T-helper 1 cell (primary cell): Measurements from ENCODE around the gene MCU.
"Not testable (repeated sequence)": the region's sequence is repeated elsewhere in the genome, so short reads cannot be mapped to it uniquely, and the experiment has no call there.

Experiments used
- DNase-seq, 5 donors: peaks; one replicate each; pipeline ENCODE4 v3.0.0-alpha.2; 2012 to 2020

The MCU gene

DNA sequence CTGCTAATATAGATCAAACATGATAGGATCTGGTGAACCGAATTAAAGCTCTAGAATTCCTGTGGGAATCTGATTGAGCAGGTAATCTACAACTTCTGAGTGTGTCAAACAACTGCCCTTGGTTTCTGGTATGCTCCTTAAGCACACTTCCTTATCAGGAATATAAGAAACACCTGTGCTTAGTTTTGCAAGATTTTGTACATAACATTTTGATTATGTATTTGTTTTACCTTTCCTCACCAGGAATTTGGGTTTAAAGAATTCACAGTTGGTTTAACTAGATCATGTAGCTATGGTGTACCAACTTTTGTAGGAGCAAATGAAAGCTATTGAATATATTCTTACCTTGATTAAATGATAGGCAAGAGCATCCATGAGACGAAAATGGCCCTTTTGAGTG, 40.6 kb downstream of the MCU start:
- DNase-seq: no peak

DNA sequence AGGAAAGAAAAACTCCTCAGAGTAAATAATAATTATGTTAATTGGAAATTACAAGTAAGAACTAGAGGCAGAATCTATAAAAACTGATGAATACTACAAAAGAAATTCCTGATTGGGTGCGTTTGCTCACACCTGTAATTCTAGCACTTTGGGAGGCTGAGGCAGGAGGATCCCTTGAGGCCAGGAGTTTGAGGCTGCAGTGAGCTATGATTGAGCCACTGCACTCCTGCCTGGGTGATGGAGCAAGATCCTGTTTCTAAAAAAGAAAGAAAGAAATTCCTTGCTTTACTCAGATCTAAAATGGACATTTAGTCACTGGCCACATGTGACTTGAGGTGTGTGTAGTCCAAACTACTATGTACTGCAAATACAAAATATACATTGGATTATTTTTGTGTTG, 42.0 kb downstream of the MCU start:
- no peak for DNase-seq

DNA sequence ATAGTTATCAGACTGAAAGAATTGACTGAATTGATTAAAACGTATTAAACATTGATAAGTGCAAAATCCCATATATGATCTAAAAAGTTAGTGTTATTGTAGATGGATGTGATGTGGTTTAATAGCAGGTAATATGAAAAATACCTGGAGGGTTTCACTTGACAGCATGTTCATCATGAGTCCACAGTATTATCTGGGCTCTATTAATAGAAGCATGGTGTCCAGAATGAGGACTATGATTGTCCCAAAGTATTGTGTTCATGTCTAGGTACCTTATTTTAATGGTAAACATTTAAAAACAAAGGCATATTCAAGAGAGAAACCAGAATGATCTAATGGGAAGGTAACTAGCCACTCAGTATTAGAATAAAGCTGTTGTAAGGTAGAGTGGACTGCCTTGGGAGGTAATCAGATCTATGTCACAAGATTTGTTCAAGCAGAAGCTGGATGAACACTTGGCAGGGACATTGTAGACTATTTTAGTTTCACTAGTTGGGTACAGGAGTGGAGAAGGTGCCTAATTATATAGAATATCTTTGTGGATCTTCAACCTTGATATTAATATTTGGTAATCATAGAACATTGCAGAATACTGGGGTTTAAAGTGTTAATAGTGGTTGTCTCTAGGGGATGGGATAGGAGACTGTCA, 43.5 kb downstream of the MCU start:
- DNase-seq: no peak

DNA sequence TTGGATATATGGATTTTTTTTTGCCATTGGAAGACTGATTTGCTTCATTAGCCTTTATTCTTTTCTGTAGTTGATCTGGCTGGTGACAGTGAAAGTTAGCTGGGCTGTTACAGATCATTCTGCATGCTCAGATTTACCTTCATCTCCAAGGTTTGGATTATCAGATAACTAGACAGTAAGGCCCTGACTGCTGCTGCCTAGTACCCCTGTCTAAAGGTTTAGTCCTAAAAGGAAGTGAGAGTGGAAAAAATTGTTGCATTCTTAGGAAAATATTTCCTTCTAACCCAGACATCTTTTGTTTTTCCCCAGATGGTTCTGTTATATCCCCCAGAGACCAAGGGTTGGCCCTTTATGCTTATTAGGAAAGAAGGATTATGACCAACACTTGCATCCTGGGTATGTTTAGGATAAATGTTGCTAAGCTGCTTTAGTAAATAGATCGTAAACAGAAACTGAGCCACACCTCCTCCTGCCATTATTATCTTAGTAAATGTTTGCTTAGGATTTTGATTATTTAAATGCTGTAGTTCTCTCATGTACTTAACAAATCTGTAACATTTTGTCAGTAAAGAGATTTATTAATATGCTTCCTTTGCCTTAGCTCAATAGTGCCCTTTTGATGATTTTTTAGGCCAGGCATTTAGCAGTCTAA, 44.4 kb downstream of the MCU start:
- no peak for DNase-seq

DNA sequence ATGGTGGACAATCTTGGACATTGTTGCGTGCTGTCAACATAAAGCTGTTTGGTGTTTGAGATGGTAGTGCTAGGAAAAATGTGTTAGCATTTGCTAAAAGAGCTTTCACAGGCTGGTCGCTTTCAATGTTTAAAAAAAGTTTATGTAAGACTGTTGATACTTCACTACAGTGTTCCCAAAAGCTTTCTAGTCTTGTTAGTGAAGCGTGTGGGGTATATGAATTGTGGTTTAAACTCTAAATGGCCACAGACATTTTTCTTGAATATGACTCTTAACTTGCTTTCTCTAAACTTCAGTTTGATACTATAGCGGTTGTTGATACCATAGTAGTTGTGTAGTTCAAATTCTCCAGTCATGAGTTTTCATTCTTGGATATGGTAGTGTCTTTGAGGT, 44.9 kb downstream of the MCU start:
- no peak for DNase-seq

DNA sequence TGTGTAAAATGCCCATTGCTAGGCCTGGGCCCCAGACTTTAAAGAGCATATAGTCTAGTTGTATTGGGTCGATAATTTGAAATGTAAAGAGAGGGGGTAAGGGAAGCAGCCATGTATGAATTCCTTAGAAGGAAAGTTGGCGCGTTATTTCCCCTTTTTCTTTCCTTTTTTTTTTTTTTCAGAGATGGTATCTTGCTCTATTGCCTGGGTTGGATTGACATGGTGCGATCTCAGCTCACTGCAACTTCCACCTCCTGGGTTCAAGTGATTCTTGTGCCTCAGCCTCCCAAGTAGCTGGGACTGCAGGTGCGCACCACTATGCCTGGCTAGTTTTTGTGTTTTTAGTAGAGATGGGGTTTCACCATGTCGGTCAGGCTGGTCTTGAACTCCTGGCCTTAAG, 45.4 kb downstream of the MCU start:
- DNase-seq: not testable (repeated sequence)

DNA sequence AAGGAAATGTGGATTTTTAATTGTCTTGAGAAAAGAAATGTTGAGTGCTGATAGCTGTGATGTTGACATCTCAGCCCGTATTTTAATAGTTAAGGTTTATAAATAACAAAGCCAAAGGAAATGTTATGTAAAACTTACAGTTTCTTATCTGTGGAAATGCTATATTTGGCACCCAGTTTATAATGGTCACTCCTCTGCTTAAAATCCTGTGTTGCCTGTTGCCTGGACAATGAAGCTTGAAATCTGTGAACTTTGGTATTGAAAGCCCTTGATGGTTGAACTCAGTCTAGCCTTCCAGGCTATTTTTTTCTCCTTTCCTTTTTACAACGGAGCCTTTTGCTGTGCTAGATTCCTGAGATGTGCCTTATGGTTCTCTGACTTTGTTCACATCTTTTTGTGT, 46.5 kb downstream of the MCU start:
- DNase-seq: no peak

DNA sequence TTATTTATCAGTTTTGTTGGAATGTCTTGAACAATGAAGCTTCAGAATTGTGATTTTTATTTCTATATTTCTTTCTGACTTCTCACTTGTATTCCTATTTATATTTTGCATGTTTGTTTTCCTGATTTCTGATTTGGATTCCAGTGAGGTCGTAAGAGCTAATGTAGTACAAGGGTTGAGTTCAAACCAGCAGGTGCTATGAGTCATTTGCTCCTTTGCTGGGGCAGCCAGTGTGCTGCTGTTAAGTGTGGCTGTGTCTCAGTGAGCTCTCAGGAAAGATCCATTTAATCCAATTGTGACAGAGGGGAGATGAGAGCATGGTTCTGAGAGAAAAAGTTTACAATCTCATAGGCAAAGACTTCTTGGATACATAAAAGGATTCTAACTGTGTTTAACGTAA, 48.6 kb downstream of the MCU start:
- no peak for DNase-seq

DNA sequence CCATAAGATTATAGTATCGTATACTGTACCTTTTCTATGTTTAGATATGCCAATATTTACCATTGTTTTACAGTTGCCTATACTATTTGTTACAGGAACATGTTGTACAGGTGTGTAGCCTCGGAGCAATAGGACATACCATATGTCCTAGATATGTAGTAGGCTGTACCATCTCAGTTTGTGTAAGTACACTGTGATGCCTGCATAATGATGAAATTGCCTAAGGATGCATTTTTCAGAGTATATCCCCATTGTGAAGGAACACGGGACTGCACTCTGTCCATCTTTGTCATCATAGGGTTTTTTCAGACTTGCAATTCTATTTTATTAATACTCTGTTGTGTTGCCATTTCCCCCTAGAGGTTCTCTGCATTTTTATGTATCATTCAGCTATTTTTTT, 50.1 kb downstream of the MCU start:
- no peak for DNase-seq

DNA sequence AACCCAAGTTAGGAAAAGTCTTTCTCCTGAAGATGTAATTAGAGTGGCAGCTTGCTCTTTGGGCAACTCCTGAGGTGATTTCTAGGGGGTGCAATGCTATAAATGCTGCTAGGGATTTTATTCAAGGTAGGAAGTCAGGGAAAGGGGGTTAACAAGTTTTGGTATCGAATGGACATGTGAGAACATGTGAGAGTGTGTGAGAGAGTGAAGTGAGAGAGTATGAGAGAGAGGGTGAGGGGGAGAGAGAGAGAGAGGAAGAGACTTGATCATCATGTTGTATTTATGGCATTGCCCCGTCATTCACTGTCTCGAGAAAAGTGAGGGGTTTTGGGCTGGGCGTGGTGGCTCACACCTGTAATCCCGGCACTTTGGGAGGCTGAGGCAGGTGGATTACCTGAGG, 50.9 kb downstream of the MCU start:
- no peak for DNase-seq

DNA sequence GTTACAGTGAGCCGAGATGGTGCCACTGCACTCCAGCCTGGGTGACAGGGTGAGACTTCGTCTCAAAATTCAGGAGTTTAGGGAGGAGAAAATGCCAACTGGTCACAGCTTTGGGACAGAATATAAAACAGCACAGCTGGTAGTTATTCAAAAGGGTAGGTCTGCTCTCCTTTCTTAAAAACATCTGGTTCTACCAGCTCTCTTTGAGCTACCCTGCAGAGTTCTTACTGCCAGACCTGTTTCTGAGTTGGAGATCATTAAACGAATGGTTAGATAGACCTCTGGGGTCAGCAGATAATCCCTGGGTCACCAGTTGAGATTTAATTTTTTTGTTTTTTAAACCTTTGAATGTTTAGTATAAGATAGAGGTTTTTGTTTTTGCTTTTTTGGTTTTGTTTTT, 52.6 kb downstream of the MCU start:
- no peak for DNase-seq

DNA sequence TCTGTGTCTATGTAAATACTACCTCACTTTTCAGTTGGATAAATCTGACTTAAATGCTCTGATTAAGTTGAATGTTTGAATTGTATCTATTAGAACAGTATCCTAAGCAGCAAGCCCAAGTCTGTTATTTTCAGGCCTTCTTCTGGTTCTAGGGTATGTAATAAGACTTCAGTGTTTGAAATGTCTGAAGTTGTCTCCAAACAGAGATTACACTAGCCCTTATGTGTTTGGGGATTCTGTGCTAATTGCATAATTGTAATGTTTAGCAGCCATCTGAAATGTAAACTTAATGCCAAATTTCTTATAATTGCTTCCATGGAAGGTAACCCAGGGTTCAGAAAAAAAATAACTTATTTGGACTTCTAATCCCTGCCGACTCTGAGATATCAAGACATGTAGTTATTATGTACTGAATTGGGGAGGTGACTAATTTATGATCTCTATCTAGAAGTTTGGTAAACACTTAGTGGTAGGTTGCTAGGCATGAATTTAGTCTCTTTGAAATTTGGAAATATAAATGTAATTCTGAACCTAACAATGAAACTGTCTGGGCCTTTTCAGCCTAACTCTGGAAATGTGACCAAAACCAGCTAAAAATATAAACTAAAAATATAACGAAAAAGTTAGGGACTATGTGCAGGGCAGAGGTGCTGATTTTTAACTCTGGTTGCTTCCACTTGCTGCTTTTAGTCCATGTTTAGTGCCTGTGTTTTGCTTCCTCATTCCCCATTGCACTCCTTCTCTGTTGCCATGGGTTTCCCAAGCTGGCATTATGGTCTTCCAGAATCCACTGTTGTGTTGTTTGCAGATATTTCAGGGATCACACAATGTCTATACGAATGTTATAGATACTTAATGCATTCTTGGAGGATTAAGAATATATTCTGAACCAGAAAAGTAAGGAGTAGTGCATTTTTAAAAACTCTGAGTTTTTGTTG, 54.8 kb downstream of the MCU start:
- no peak for DNase-seq

DNA sequence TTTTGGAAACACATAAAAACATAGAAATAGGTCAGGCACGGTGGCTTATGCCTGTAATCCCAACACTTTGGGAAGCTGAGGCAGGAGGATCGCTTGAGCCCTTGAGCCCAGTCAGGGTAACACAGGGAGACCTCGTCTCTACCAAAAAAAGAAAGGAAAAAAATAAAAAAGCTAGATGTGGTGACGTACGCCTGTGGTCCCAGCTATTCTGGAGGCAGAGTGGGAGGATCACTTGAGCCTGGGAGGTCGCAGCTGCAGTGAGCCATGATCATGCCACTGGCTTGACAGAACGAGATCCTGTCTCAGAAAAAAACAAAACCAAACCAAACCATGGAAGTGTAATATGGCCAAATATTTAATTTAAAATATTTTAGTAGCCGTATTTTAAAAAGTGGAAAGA, 55.6 kb downstream of the MCU start:
- no peak for DNase-seq

DNA sequence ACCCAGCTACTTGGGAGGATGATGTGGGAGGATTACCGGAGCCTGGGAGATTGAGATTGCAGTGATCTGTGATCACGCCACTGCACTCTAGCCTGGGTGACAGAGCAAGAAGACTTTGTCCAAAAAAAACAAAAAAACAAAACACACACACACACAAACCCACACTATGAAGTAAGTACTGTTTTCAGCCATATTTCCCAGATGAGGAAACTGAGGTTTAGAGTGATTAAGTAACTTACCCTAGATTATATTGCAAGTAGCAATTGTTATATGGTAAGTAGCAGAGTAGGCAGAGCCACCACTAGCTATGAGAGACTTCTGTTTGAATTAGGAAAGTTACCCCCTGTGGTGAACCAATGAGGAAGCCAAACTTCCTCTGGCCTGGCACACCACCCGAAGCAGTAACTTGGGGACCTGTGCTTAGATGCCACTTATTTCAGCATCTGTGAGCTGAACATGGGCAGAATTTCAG, 61.9 kb downstream of the MCU start:
- DNase-seq: no peak

DNA sequence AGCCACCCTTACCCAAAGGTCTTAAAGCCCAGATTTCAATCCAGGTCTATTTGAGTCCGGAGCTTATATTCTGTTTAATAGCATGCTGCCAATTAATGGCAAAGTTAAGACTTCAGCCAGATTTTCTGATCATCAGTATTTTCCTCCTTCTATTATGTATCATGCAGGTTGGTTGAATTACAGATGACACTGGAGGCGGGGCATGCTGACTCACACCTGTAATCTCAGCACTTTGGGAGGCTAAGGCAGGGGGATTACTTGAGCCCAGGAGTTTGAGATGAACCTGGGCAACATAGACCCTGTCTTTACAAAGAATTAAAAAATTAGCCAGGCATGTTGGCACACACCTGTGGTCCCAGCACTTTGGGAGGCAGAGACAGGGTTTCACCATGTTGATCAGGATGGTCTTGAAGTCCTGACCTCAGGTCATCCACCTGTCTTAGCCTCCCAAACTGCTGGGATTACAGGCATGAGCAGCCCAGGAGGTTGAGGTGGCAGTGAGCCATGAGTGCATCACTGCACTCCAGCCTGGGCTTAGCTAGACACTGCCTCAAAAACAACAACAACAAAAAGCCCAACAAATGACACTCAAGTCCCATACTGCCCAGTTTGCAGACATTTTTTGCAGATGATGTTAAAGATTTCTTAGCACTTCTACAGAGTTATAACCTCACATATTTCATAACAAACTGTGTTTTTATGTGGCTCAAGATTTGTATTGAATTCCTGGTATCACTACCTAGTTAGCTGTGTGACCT, 62.5 kb downstream of the MCU start:
- no peak for DNase-seq

DNA sequence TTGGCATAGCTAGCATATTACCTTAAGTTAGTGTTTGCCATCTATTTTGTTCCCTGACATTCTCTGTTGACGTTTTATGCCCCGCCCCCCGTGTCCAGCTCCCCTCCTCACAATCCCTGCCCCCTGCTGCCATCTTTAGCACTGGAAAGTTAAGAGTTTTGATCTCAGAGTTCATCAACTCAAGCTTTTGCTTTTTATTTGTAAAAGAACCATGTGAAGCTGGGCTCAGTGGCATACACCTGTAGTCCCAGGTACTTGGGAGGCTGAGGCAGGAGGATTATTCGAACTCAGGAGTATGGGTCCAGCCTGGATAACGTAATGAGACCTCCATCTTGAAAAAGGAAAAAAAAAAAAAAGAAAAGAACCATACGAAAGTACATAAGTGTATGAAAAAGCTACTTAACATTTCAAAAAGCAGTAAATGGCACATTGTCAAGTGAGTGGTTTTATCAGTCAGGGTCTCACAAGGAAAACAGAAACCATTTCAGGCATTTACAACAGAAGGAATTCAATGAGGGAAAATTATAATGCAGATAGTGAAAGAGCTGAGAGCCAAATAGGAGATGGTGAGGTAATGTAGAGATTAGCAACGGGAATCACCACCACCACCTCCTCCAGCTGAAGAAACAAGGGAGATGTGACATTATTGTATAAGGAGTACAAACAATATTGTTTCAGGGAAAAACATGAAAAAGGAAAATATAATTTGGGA, 64.9 kb downstream of the MCU start:
- DNase-seq: no peak

DNA sequence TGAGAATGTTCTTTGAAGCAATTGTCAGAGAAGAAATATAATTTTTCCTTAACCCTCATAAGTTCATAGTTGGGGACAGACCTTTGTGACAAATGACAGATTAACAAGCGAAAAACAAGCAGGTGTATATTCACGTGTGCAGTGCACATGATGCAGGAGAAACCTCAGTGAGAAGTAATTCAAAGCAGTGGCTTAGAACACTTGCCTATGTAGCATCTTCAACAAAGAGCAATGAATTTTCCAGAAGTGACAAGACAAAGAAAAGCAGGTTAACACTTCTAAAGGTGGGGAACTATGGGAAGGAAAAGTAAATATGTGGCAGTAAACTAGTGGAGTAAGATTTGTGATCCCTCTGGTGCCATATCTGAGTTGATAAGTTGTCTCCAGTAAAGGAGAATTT, 65.8 kb downstream of the MCU start:
- no peak for DNase-seq

DNA sequence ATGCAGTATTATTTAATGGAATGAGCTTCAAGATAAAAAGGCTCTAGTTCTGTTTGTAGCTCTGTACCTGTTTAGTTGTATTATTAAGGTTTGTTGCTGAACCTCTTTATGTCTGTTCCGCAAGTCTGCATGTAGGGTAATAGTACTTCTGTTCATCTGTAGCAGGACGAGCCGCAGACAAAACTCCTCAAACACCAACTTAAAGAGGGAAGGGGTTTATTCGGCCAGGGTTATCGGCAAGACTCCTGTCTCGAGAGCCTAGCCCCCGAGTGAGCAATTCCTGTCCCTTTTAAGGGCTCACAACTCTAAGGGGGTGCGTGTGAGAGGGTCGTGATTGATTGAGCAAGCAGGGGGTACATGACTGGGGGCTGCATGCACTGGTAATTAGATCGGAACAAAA, 67.0 kb downstream of the MCU start:
- DNase-seq: not testable (repeated sequence)

DNA sequence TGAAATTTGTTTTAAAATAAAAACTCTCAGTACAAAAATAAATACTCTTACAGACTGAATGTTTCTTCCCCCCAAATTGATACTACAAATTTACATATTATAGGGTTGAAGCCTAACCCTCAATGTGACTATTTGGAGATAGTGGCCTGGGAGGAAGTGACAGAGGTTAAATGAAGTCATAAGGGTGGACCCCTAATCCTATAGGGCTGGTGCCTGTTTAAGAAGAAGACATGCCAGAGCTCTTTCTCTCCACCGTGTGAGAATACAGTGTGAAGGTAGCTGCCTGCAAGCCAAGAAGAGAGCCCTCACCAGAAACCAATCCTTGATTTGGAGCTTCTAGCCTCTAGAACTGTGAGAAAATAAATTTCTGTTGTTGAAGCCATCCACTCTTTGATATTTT, 67.6 kb downstream of the MCU start:
- DNase-seq: no peak

DNA sequence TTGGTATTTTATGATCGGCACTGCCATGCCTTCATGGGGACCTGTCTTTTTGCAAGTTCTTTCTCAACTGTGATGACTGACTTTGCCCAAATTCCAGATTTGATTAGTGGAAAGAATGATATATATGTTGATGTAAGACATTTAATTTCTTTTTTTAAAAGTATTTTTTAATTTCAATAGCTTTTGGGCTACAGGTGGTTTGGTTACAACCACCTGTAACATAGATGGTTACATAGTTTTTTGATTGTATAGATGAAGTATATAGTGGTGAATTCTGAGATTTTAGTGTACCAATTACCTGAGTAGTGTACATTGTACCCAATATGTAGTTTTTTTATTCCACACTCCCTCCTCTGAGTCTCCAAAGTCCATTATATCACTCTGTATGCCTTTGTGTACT, 69.6 kb downstream of the MCU start:
- DNase-seq: no peak

DNA sequence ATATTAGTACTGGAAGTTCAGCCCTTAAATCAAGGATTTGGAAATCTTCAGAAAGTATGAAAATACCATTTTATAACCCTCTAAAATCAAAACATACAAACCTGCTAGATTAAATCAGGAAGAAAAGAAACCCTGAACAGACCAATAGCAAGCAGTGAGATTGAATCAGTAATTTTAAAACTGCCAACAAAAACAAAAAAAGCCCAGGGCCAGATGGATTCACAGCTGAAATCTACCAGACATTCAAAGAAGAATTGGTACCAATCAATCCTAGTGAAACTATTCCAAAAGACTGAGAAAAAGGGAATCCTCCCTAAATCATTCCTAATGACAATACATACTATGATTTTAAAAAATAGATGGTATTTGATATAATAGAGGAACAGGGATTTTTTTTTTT, 70.1 kb downstream of the MCU start:
- DNase-seq: no peak

DNA sequence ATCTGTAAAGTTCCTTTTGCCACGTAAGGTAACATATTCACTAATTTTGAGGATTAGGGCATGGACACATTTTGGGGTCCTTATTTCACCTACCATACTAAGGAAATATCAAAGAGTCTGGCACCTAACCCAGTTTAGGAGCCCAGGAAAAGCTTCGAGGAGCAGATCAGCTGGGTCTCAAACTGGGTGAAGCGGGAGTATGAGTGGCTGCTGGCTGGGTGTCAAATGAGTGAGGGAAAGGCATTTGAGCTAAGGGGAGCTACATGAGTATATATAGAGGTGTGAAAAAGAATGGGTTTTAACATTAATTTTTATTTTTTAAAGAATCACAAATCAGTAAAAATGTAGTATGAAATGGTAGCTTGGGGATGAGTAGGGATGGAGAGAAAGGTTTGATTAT, 71.3 kb downstream of the MCU start:
- no peak for DNase-seq
